Brain microvascular endothelial cell (primary cell): ENCODE data around the gene PTPN20.

Experiments
- DNase-seq: peaks from one replicate; pipeline ENCODE4 v3.0.0-alpha.2; 2020
- H3K27ac ChIP-seq: fragments of 250-450 bp; sonication (Bioruptor Pico); 2 replicates; pipeline ENCODE4 v1.5.1; 2020; ENCODE audit warnings: mild to moderate bottlenecking, moderate library complexity
- H3K27me3 ChIP-seq: fragments of 250-450 bp; sonication (Bioruptor Pico); replicated peaks from 2 replicates; pipeline ENCODE4 v1.5.1; 2020; ENCODE audit warnings: mild to moderate bottlenecking
- H3K36me3 ChIP-seq: fragments of 250-450 bp; sonication (Bioruptor Pico); replicated peaks from 2 replicates; pipeline ENCODE4 v1.5.1; 2020; ENCODE audit warnings: mild to moderate bottlenecking
- H3K4me3 ChIP-seq: 2 replicates; pipeline ENCODE4 v1.5.1; 2011; ENCODE audit warnings: low read depth, mild to moderate bottlenecking, control low read depth, low read length, moderate library complexity
- in situ Hi-C: cut with HindIII; loops from 2 replicates; pipeline ENCODE4 v1.10.0; 2017; ENCODE audit warnings: low sequenced_read_pairs, low pct_ligation_motif_present
- TF ChIP-seq, protein P1 (sequence below): IDR thresholded peaks from 2 replicates; pipeline ENCODE4 v1.5.1; 2011; ENCODE audit warnings: low read depth, mild to moderate bottlenecking, moderate library complexity, low read length, control low read depth, inconsistent platforms; ENCODE audit errors: missing control alignments

Gene PTPN20

DNA sequence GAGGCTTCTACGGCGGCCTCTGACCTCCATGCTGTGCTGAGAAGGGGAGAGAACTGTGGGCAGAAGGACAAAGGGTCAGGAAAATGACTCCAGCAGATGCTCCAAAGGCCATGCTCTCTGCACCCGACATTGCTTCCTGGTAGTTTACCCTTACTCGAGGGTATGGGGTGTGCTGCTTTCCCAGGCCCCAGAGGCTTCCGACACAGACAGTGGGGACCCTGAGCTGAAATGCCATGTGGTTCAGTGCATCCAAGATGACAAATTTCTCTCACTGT is 130.9 kb downstream of the PTPN20 start:
- H3K27ac ChIP-seq = no peak overlapping the region
- DNase-seq = no peak
- TF ChIP-seq, protein P1, sequence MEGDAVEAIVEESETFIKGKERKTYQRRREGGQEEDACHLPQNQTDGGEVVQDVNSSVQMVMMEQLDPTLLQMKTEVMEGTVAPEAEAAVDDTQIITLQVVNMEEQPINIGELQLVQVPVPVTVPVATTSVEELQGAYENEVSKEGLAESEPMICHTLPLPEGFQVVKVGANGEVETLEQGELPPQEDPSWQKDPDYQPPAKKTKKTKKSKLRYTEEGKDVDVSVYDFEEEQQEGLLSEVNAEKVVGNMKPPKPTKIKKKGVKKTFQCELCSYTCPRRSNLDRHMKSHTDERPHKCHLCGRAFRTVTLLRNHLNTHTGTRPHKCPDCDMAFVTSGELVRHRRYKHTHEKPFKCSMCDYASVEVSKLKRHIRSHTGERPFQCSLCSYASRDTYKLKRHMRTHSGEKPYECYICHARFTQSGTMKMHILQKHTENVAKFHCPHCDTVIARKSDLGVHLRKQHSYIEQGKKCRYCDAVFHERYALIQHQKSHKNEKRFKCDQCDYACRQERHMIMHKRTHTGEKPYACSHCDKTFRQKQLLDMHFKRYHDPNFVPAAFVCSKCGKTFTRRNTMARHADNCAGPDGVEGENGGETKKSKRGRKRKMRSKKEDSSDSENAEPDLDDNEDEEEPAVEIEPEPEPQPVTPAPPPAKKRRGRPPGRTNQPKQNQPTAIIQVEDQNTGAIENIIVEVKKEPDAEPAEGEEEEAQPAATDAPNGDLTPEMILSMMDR = no peak
- H3K27me3 ChIP-seq = peaks cover 2% of the 10 kb centered on the region
- in situ Hi-C loops = loop anchor here (25.0 kb wide), 1 partner anchor 270 kb away; the partner anchor contains the start of genes GDF10 and GDF2
- no peaks in the 10 kb centered on the region for H3K36me3 ChIP-seq
- no peak overlapping the region for H3K4me3 ChIP-seq

DNA sequence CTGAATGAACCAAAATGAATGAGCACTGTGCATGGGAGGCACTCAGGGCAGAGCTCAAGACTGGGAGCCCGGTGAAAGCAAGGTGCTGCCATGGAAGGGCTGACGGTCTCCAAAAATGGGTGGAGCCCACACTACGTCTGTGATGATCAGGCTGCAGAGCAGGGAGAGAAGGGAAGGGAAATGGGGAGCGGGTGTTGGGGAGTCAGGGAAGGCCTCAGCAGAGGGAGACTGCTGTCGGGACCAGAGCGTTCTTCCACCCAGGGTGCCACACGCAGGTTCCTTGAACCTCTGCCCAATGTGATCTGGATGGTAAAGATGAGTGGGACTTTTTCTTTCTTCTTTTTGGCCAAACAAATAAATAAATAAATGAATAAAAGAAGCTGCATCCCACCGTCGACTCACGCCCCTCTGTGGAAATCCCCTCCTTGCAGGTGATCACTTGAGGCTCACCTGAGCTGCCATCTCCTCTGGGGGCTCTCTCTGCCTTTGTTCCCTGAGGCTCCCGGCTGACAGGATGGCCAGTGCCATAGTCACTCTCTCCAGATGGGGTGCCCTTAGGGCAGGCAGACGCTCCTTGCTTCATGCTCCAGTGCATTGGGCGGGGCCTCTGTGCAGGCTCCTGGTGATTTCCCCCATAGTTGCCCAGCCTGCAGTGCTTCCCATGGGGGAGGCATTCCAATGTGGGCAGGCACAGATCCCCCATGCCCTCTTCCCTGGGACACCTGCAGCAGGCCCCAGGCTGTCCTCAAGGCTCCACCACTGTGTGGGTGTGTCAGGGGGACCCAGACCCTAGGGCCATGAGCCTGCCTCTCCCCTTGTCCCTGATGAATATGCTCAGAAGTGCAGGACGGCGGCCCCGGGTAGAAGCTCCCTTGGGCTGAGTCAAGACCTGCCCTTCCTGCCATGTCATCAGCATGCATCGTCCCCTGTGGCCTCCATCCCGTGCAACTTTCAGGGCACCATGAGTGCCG is 131.8 kb downstream of the PTPN20 start:
- in situ Hi-C loops = loop anchor here (25.0 kb wide), 1 partner anchor 269 kb away; the partner anchor contains the start of genes GDF10 and GDF2
- TF ChIP-seq, protein P1 = no peak
- Histone ChIP-seq H3K4me3 (no peak overlapping the region), H3K27me3 (peaks cover 2% of the 10 kb centered on the region), H3K36me3 (no peaks in the 10 kb centered on the region), H3K27ac (no peak overlapping the region)
- DNase-seq = no peak

DNA sequence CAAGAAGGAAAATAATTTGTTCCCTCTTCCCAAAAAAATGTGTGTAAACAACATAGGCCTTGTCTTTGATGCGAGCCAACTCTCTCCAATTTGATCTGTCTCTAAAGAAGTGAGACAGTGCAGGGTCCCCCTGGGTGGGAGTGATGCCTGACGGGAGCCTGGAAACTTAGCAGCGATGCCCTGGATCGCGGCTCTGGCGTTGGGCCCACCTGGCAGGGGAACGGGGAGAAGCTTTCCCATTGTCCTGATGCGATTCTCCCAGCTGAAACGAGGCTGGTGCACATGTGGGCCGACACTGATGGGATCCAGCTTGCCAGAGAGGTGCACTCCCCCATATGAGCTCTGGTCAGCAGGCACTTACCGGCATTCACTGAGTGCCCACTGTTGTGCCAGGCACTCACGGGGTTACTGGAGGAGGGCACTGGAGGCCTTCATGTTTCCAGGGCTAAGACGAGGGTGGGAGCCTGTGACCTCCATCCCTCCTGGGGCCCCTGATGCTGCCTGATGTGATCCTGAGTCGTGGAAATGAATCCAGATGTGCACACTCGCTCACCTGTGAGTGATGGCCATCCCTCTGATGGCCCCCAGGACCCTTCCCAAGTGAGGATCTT is 132.8 kb downstream of the PTPN20 start:
- in situ Hi-C loops = loop anchor here (25.0 kb wide), 1 partner anchor 268 kb away; the partner anchor contains the start of genes GDF10 and GDF2

DNA sequence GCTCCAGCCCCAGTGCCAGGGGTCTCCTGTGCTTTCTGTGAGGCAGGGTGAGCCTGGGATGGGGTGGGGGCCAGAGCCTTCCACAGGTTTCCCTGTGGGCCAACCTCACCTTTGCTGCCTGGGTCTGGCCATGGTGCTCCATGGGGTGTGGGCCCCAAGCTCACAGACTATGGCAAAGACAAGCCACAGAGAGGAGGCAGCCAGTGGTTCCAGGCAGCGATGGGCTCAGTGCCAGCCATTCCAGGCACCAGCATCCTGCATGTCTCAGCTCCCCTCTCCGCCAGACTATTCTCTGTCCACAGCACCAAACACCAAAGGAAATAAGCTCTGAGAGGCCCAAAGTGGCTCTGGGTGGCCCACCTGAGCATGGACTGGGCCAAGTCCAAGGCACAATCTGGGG is 133.5 kb downstream of the PTPN20 start:
- H3K27ac ChIP-seq = no peak overlapping the region
- no peak for DNase-seq
- no peaks in the 10 kb centered on the region for H3K36me3 ChIP-seq
- H3K4me3 ChIP-seq = no peak overlapping the region
- in situ Hi-C loops = loop anchor here (25.0 kb wide), 1 partner anchor 268 kb away; the partner anchor contains the start of genes GDF10 and GDF2
- H3K27me3 ChIP-seq = peaks cover 2% of the 10 kb centered on the region
- TF ChIP-seq, protein P1 = no peak

More for the DNA sequence above, 132.8 kb downstream of the PTPN20 start:
- Histone ChIP-seq H3K27me3 (peaks cover 2% of the 10 kb centered on the region), H3K36me3 (no peaks in the 10 kb centered on the region), H3K27ac (no peak overlapping the region), H3K4me3 (no peak overlapping the region)
- no peak for DNase-seq
- TF ChIP-seq, protein P1 = no peak

DNA sequence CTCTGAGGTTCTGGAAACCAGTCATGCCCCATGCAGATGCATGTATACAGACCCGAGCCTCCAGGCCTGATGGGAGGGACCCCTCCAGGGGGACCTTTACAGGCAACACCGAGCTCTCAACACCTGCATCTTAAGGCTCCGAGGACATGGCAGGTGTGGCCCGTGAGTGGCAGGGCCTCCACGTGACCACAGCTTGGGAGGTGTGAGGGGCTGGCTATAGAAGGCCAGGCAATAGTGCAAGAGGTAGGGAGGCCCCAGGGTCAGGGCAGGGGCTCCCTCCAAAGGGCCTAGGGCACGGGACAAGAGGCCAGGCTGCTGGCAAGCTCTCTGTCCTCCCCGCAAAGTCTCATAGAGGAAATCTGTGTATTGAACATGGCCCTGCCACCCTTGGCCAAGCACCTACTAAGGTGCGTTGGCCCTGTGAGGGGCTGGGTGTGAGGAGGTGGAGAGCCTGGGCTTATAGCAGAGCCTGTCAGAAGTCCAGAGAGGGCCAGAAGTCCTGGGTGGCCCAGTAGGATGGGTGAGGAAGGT is 134.2 kb downstream of the PTPN20 start:
- TF ChIP-seq, protein P1 = no peak

More for the DNA sequence above, 134.2 kb downstream of the PTPN20 start:
- Histone ChIP-seq H3K27ac (no peak overlapping the region), H3K4me3 (no peak overlapping the region), H3K36me3 (no peaks in the 10 kb centered on the region), H3K27me3 (peaks cover 2% of the 10 kb centered on the region)
- DNase-seq = no peak
- in situ Hi-C loops = loop anchor here (25.0 kb wide), 1 partner anchor 267 kb away; the partner anchor contains the start of genes GDF10 and GDF2
